Kasumi-1 (cell line): ENCODE data around the gene TCF7L2.

Experiments used
- DNase-seq, 2 experiments: peaks; one replicate each; lab custom pipeline; 2025; lab: John Stamatoyannopoulos, UW

The TCF7L2 gene

DNA sequence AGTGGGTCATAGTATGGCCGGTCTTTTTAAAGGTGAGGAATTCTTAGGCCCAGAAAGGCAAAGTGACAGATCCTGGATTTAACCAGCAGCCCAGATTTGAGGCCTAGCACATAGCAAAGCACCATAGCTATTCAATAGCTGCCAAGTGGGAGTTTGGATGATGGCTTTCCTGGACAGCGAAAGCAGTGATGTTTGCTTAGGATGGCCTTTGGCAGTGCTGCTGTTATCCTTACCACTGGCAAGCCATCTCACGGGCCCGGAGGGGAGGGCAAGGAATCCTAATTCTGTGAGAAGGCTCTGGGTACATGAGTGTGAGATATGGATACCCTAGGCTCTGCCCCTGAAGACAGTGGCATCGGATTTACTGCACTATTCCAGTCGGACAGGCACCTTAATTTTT, 50.4 kb downstream of the TCF7L2 start:
- DNase-seq = no peak

- DNase-seq = no peak
These were observed 51.0 kb downstream of the TCF7L2 start for GRCh38 chr10:113000876-113001598.

DNA sequence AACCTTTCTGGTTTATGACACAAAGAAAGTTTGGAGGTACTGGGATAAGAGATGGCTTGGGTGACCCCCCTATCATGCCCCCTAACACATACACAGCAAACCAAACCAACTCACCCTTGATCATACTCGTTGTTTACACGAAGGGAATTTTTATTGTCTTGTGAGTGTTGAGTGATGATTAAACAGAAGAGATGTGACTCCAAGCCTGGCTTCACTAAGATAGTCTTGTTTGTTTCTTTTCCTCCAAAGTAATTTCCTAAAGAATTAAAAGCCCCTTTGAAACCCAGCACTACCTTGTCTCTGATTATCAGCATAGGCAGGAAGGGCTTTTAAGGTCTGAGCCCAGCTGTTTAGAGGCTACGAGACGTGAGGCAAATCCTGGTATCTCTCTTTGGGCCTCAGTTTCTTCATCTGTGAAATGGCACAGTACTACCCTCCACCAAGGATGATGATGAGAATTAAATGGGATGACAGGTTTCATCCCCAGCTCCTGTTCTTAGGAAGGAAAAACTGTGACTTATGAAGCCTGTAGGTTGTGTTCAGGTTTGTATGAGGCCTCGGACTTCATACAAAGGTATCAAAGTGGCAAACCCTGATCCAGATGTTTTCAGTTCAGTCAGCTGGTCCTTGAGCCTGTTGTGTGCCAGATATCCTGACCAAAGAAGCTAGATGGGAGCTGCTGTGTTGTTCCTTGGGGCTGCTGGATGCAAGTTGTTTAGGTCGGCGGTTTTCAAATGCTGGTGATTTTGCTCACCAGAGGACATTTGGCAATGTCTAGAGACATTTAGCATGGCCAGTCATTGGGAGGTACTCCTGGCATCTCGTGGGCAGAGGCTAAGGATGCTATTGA, 51.8 kb downstream of the TCF7L2 start:
- no peak for DNase-seq

- DNase-seq = no peak
These were observed 52.4 kb downstream of the TCF7L2 start for GRCh38 chr10:113002449-113002777.

- no peak for DNase-seq
These were observed 53.0 kb downstream of the TCF7L2 start for GRCh38 chr10:113003052-113003451.

- DNase-seq = no peak
These were observed 54.1 kb downstream of the TCF7L2 start for GRCh38 chr10:113004069-113004618.

DNA sequence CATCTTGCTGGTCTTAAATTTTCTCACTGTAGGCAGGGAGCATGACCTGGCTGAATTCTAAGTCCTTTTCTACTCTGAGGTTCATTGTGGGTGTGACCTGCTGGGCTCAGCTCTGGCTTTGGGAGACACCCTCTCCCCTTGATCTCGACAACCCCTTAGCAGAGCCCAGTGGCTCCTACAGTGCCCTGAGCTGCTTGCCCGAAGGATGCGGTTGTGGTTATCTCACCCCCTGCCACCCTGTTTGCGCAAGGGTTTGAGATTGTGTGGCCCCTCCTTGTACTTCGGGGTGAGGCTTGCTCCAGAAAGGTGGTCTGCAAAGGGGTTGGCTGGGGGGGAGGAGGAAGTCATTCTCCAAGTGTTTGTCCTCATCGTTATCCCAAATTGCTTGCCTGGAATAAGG, 55.3 kb downstream of the TCF7L2 start:
- DNase-seq = no peak

DNA sequence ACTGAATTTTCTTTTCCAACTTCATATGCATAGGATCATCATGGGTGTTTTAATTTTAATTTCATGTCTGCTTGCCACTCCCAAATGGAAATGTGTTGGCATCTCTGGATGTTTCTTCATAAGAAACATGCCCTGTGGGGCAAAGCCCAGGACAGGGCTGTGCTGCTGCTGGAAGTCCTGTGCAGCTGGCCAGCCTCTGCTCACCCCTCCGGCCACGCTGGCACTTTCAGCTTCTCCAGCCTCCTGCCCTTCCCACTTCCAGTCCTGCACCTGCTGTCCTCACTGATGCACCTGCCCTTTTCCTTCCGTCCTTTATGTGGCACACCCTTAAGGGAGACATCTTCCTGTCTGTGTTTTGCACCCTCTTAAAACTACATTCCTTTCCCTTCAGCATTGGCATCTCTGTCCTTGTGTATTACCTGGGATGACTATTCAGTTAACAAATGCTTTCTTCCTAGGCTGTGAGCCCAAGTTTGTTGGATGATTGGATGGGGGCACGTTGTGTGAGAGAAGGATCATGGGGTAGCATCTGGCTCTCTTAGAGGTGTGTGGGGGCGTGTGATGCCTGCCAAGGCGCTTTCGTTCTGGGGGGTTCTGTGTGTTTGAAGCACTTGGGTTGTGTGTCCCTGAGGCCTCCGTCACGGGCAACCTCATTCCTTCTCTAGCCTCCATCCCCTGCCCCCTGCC, 56.8 kb downstream of the TCF7L2 start:
- no peak for DNase-seq

GRCh38 chr10:113007343-113007771, 57.3 kb downstream of the TCF7L2 start:
- no peak for DNase-seq

- DNase-seq = no peak
These were observed 57.8 kb downstream of the TCF7L2 start for GRCh38 chr10:113007821-113008220.

DNA sequence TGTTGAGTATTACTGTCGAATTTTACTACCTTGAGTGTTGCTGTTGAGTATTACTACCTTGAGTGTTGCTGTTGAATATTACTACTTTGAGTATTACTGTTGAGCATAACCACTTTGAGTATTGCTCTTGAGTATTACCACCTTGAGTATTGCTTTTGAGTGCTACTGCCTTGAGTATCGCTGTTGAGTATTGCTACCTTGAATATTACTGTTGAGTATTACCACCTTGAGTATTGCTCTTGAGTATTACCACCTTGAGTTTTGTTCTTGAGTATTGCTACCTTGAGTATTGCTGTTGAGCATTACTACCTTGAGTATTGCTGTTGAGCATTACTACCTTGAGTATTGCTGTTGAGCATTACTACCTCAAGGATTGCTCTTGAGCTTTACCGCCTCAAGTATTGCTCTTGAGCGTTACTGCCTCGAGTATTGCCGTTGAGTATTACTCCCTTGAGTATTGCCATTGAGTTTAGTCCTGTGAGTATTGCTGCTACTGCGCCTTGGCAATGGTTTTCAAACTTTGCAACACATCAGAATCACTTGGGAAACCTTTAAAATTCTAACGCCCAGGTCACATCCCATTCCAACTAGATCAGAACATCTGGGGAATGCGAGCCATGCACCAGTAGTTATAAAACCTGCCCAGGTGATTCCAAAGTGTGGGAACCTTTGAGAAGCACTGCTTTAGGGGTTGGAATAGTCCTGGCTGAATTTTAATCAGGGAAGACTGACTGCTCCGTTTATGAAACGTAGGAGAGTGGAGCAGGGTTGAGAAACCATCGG, 61.7 kb downstream of the TCF7L2 start:
- no peak for DNase-seq

DNA sequence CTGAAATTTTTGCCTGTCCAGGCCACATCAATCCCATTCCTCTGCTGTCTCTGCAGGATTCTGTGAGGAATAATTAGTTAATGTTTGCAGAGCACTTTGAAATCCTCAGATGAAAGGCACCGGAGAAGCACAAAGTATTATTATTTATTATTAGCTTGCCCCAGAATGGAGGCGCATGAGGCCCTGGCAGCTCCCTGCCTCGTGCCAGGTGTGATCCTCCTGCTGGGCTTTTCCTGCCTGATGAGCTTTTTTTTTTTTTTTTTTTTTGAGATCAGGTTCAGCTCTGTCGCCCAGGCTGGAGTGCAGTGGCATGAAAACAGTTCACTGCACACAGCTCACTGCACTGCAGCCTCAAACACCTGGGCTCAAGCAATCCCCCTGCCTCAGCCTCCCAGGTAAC, 65.2 kb downstream of the TCF7L2 start:
- no peak for DNase-seq

- DNase-seq = no peak
These were observed 67.3 kb downstream of the TCF7L2 start for GRCh38 chr10:113017376-113017775.

DNA sequence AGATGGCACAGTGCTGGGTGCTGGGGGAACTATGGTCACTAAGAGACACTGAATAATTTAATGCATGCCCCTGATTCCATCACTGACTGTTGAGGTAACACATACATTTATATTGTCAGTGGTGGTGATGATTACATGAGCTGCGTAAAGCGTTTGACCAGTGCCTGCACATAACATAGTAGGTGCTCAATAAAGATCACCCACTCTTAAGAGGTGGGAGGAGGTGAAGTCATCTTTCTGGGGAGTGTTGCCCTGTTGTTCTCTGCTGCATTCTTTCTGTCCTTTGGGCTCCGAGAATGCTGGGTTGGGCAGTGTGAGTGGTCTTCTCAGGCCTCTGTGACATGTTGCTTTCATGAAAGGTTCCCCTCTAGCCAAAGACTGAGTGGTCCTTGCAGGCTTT, 68.0 kb downstream of the TCF7L2 start:
- no peak for DNase-seq

DNA sequence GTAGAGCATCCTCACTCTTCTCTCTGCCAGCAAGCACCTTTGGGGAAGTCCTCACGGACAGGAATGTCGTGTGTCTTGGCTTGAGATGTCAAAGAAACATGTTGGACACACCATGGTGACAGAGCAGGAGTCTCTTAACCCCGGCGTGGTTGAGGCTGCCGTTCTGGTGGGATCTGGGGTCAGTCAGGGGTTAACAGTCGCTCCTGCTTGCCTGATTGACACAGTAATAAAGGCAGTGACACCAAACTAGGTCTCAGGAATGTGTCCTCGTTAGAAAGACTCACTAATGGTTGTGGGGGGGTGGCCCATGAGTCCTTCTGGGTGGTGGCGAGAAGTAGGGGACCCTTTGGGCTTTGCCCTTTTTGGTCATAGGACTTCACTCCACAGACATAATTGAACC, 69.0 kb downstream of the TCF7L2 start:
- DNase-seq = no peak

GRCh38 chr10:113019692-113020474, 69.8 kb downstream of the TCF7L2 start:
- no peak for DNase-seq

GRCh38 chr10:113020475-113020753, 70.4 kb downstream of the TCF7L2 start:
- no peak for DNase-seq

- DNase-seq = no peak
These were observed 70.8 kb downstream of the TCF7L2 start for GRCh38 chr10:113020838-113021237.

DNA sequence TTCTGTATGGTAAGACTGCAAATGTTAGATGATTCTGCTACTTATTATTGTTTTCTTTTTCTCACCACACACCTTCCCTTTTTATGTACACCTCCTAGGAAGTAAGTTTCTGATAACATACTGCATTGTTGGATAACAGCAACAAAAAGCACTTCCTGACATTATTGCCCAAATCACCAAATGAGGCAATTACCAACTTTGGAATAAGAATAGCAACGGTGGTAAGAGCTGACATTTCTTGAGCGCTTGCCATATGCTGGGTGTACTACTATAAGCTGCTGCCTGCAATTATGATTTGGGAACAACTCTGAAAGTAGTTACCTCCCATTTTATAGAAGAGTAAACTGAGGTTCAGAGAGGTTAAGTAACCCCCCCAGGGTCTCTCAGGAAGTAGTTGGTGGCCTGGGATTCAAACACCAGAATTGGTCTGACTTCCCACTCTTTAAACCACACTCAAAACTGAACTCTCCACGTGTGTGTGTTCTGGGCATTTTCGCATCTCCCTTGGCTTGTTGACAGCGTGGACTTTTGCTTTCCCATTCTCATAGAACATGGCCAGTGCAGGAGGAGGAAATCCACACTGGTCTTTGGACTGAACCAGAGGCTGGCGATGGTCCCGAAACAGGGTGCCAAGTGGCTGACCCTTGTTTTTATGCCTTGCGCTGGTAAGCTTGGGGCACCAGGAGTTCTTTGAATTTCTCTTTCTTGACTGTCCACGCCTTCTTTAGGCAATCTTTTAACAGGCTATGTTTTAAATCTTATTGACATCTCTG, 71.4 kb downstream of the TCF7L2 start:
- no peak for DNase-seq

DNA sequence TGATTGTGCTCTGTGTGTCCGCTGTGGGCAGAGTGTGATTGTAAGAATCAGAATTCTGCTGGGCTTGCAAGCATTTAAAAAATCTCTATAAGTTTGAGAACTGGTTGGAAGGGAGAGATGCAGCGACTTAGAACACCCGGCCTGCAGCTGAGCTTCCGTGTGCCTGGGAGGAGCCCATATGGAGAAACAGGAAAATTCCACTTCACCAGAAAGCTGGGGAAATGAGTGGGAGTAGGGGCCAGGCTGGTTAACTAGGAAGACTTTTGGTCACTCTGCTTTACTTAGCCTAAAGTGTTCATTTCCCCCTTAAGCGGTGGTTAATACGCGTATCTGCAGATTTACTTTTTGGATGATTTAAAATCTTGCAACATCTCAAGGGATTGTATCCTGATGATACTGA, 72.2 kb downstream of the TCF7L2 start:
- no peak for DNase-seq

DNA sequence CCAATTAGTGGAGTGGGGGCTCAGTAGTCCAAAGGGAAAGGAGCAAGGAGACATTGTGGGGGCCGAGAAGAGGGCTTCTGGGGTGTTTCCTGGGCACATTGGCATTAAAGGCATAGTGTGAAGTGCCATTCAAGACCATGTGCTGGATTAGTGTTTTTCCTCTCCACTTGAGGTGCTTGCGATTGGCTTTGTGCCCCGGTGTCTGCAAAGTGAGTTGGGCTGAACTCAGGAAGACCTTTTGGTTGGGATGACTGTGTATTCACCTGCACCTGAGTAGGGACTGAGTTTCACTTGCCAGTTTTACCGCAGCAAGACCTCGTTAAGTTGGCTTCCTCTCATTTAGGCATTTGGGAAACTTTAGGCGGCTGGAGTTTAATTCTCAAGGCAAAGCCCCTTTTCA, 73.0 kb downstream of the TCF7L2 start:
- no peak for DNase-seq
